Measurements from ENCODE around the gene NUDT21.

- TF ChIP-seq EP300 (IDR thresholded peaks at IDR 0.05; ENCODE audit: borderline replicate concordance), result no peak
- no peak for TF ChIP-seq FOXM1 (IDR thresholded peaks at IDR 0.05; ENCODE audit: borderline replicate concordance, low read depth)
- TF ChIP-seq REST (IDR thresholded peaks at IDR 0.05; ENCODE audit: low read depth), result no peak
- TF ChIP-seq MAX (IDR thresholded peaks at IDR 0.05), result no peak
- no peak for TF ChIP-seq RAD21 (IDR thresholded peaks at IDR 0.05; ENCODE audit: low read depth)
- TF ChIP-seq EGR1 (IDR thresholded peaks at IDR 0.05), result no peak
- TF ChIP-seq TEAD4 (IDR thresholded peaks at IDR 0.05), result no peak
- no peak for TF ChIP-seq CEBPB (IDR thresholded peaks at IDR 0.05)
- TF ChIP-seq NFIC (IDR thresholded peaks at IDR 0.05), result no peak
- TF ChIP-seq YY1 (IDR thresholded peaks at IDR 0.05; ENCODE audit: low read depth), result no peak
- no peak for TF ChIP-seq TAF1 (IDR thresholded peaks at IDR 0.05; ENCODE audit: low read depth)
- TF ChIP-seq USF1 (IDR thresholded peaks at IDR 0.05), result no peak
- TF ChIP-seq TCF12 (IDR thresholded peaks at IDR 0.05; ENCODE audit: low read depth), result no peak
Measured at GRCh38 chr16:56405977-56406672, 45.0 kb downstream of the NUDT21 start.

Data from Ishikawa (cell line).